PC-9 (cell line): Measurements from ENCODE around the gene PASK.

Experiments used
- EZH2 ChIP-seq: fragments of 200-600 bp; sonication (generic); IDR thresholded peaks from 2 replicates; pipeline ENCODE4 v1.8.0; 2017; ENCODE audit warnings: antibody characterized with exemption, low read depth
- TF ChIP-seq, protein P1 (sequence below): fragments of 200-600 bp; sonication (generic); conservative IDR thresholded peaks from 2 replicates; pipeline ENCODE4 v1.6.1; 2017; ENCODE audit warnings: mixed run types, antibody characterized with exemption, mild to moderate bottlenecking, moderate library complexity

DNA sequence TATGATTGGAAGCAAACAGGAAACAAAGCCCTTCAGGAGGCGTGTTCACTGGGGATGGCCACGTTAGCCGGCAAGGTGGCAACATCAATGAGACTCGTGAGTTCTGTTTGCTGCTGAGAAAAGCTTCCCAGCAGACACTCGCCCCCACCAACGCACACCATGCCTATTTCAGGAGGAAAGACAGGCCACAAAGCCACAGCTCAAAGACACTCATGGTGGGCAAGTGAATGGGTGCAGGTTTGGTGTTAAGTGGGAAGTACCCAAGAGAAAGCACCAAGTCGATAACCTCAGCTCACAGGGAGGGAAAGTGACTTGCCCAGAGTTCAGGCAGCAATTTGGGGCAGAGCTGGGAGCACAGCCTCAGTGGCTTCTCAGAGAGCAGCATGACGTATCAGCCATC is 36.7 kb downstream of the PASK start:
- no peak for TF ChIP-seq EZH2
- TF ChIP-seq, protein P1, sequence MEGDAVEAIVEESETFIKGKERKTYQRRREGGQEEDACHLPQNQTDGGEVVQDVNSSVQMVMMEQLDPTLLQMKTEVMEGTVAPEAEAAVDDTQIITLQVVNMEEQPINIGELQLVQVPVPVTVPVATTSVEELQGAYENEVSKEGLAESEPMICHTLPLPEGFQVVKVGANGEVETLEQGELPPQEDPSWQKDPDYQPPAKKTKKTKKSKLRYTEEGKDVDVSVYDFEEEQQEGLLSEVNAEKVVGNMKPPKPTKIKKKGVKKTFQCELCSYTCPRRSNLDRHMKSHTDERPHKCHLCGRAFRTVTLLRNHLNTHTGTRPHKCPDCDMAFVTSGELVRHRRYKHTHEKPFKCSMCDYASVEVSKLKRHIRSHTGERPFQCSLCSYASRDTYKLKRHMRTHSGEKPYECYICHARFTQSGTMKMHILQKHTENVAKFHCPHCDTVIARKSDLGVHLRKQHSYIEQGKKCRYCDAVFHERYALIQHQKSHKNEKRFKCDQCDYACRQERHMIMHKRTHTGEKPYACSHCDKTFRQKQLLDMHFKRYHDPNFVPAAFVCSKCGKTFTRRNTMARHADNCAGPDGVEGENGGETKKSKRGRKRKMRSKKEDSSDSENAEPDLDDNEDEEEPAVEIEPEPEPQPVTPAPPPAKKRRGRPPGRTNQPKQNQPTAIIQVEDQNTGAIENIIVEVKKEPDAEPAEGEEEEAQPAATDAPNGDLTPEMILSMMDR, result no peak
